Sigmoid colon (tissue), 7 donors: Measurements from ENCODE around the gene MB. TPM values are rescaled to one million over a fixed set of nuclear protein-coding genes. Genes with fewer than 3 reads are reported as not detected.

Experiments
- DNase-seq: peaks from one replicate; pipeline ENCODE4 v3.0.0-alpha.2; 2019
- H3K27ac ChIP-seq, 4 donors: fragments of 200-600 bp; sonication (generic); one replicate each; pipeline ENCODE4 v1.5.1; 2016 to 2019; ENCODE audit warnings: mild to moderate bottlenecking in 1 of 4
- H3K27me3 ChIP-seq, 3 donors: fragments of 200-600 bp; sonication (generic); one replicate each; pipeline ENCODE4 v1.5.1; 2019; ENCODE audit warnings: mild to moderate bottlenecking in 1 of 3
- H3K36me3 ChIP-seq, 4 donors: fragments of 200-600 bp; sonication (generic); one replicate each; pipeline ENCODE4 v1.5.1; 2016 to 2019
- H3K4me1 ChIP-seq, 4 donors: fragments of 200-600 bp; sonication (generic); one replicate each; pipeline ENCODE4 v1.5.1; 2017 to 2019
- H3K4me3 ChIP-seq, 4 donors: fragments of 200-600 bp; sonication (generic); one replicate each; pipeline ENCODE4 v1.5.1; 2017 to 2019; ENCODE audit warnings: mild to moderate bottlenecking in 2 of 4, moderate library complexity in 1 of 4
- H3K9me3 ChIP-seq, 4 donors: fragments of 200-600 bp in 3 of 4; sonication (generic) in 3 of 4; one replicate each; pipeline versions ENCODE4 v1.5.1 to v1.6.1; 2013 to 2019
- CTCF ChIP-seq, 4 experiments: fragments of 450-650 bp in 3 of 4; fragments of 200-600 bp in 1 of 4; IDR thresholded peaks; one replicate each; pipeline ENCODE4 v1.5.1; 2016 to 2019; ENCODE audit warnings: antibody characterized with exemption in 4 of 4, mild to moderate bottlenecking in 3 of 4, moderate library complexity in 2 of 4
- EP300 ChIP-seq, 4 donors: sonication (generic); formaldehyde crosslinking; IDR thresholded peaks; one replicate each; pipeline ENCODE4 v1.6.1; 2017; ENCODE audit warnings: antibody characterized with exemption in 4 of 4
- POLR2A ChIP-seq, 2 donors: fragments of 450-650 bp; IDR thresholded peaks; one replicate each; pipeline ENCODE4 v1.6.1; 2016; ENCODE audit warnings: antibody characterized with exemption in 2 of 2, mild to moderate bottlenecking in 2 of 2, moderate library complexity in 2 of 2
- POLR2AphosphoS5 ChIP-seq, 4 donors: sonication (generic); formaldehyde crosslinking; IDR thresholded peaks; one replicate each; pipeline ENCODE4 v1.6.1; 2017; ENCODE audit warnings: antibody characterized with exemption in 4 of 4
- WGBS, 2 donors: extraction: QIAGEN DNeasy Blood & Tissue Kit; methylation state at CpG; one replicate each; pipeline ENCODE4 v1.1.7; 2013; 5-methylcytosine and 5-hydroxymethylcytosine counted together
- intact Hi-C: fragments of 100-400 bp; cut with DNase I; formaldehyde crosslinking; loops from one replicate; pipeline ENCODE4 v1.15.1; 2023
- polyA plus RNA-seq, 3 donors: library from polyadenylated mRNA; stranded (reverse); fragments of 200-250 nt; gene quantifications; one replicate each; pipeline ENCODE4 v1.2.3, GENCODE V29; 2013
- total RNA-seq, 4 donors: library from RNA; depleted of rRNA; stranded (reverse); fragments of >200 nt; gene quantifications; one replicate each; pipeline ENCODE4 v1.1.0, GENCODE V29; 2016
- donor health status: healthy with polysubstance abuse.
- donor health status: Bipolar disorder and iron deficiency.
- donor health status: healthy.

Gene MB
- total and polyA plus RNA-seq, 7 donors = 0.68 to 84.7 (median 10.3) TPM; not detected in 1

GRCh38 chr22:35578836-35579575, 38.1 kb downstream of the MB start:
- no peaks in the 10 kb centered on the region for H3K9me3 ChIP-seq
- H3K27ac ChIP-seq = no peak overlapping the region
- H3K4me3 ChIP-seq = no peak overlapping the region
- WGBS, 2 donors = 63 to 79% methylated on average over 19 of the region's 19 CpGs
- H3K36me3 ChIP-seq = no peaks in the 10 kb centered on the region
- no peaks in the 10 kb centered on the region for H3K27me3 ChIP-seq
- intact Hi-C loops = no loop called here
- TF ChIP-seq CTCF (IDR thresholded peaks at IDR 0.05) (no peak), EP300 (IDR thresholded peaks at IDR 0.05) (no peak), POLR2A (IDR thresholded peaks at IDR 0.05) (no peak), POLR2AphosphoS5 (IDR thresholded peaks at IDR 0.05) (no peak)
- no peak for DNase-seq
- peaks cover 0 to 27% (median 20%) of the 10 kb centered on the region in 4 donors for H3K4me1 ChIP-seq

GRCh38 chr22:35577799-35578659, 39.1 kb downstream of the MB start:
- Histone ChIP-seq H3K4me1 (peaks cover 0 to 18% (median 15%) of the 10 kb centered on the region in 4 donors), H3K27ac (no peak overlapping the region), H3K9me3 (no peaks in the 10 kb centered on the region), H3K36me3 (no peaks in the 10 kb centered on the region), H3K27me3 (no peaks in the 10 kb centered on the region), H3K4me3 (no peak overlapping the region)
- TF ChIP-seq POLR2AphosphoS5 (IDR thresholded peaks at IDR 0.05) (no peak), EP300 (IDR thresholded peaks at IDR 0.05) (no peak), CTCF (IDR thresholded peaks at IDR 0.05) (no peak), POLR2A (IDR thresholded peaks at IDR 0.05) (no peak)
- no peak for DNase-seq
- 94% methylated on average over 2 of the region's 2 CpGs for WGBS, 2 donors
- intact Hi-C loops = no loop called here

DNA sequence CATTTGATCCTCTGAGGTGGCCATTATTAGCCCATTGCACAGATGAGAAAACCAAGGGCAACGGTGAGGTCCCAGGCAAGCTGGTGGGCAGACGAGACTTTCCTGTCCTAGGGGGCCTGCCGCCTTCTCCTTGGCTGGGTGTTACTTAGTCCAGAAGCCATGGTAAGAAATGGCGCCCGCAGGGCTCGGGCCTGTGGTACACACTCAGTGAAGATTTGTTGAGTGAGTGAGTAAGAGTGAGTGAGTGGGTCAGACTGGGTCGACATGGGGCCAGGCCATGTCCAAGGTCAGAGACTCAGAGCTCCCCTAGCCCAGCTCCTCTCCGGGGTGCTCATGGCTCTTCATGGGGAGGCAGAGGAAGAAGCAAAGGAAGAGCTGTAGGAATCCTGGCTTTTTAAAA, 40.5 kb downstream of the MB start:
- intact Hi-C loops = no loop called here
- no peak for DNase-seq
- H3K4me1 ChIP-seq = peaks cover 0 to 4% (median 2%) of the 10 kb centered on the region in 4 donors
- no peaks in the 10 kb centered on the region for H3K36me3 ChIP-seq
- TF ChIP-seq POLR2A (IDR thresholded peaks at IDR 0.05) (no peak), EP300 (IDR thresholded peaks at IDR 0.05) (no peak), CTCF (IDR thresholded peaks at IDR 0.05) (no peak), POLR2AphosphoS5 (IDR thresholded peaks at IDR 0.05) (no peak)
- no peaks in the 10 kb centered on the region for H3K9me3 ChIP-seq
- WGBS, 2 donors = 86% methylated on average over 8 of the region's 8 CpGs
- no peak overlapping the region for H3K4me3 ChIP-seq
- no peak overlapping the region for H3K27ac ChIP-seq
- H3K27me3 ChIP-seq = no peaks in the 10 kb centered on the region

DNA sequence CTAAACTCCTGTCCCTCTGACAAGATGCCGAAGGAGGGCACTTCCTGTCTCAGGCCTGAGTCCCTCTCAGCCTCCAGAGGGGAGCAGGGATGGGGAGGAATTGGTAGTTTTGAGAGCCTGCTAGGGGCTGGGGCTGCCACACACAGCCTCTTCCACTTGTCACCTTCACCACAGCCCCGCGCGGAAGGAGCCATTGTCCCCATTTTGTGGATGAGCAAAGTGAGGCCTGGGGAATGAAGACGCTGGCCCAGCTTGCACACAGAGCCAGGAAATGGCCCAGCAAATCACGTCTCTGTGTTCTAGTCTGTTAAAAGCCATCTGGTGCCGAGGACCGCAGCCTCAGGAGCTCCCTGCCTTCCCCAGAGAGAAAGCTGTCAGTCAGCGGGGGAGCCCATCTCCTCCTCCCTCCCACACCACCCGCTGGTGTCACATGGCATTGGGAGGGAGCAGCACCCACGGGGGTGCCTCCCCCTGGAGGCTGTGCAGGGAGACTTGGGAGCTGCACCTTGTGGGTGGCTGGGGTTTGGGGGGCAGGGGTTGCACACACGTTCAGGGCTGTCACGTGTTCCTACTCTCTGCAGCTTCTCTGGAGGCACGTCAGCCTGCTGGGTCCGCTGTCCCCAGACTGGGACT, 41.9 kb downstream of the MB start:
- Histone ChIP-seq H3K36me3 (no peaks in the 10 kb centered on the region), H3K4me3 (no peak overlapping the region), H3K9me3 (no peaks in the 10 kb centered on the region), H3K27ac (no peak overlapping the region), H3K4me1 (no peaks in the 10 kb centered on the region), H3K27me3 (no peaks in the 10 kb centered on the region)
- WGBS, 2 donors = 51 to 54% methylated on average over 15 of the region's 15 CpGs
- no peak for DNase-seq
- no peak for TF ChIP-seq EP300 (IDR thresholded peaks at IDR 0.05)
- no peak for TF ChIP-seq CTCF (IDR thresholded peaks at IDR 0.05)
- no peak for TF ChIP-seq POLR2AphosphoS5 (IDR thresholded peaks at IDR 0.05)
- TF ChIP-seq POLR2A (IDR thresholded peaks at IDR 0.05) = no peak
- intact Hi-C loops = no loop called here
